NCI-H526 (cell line): ENCODE results near the gene RPTOR.
A peak's percentile ranks its signal among the peaks of the same experiment; 100 is the strongest.

Source experiments
- DNase-seq, 2 experiments: peaks; one replicate each; lab custom pipeline; 2025; lab: John Stamatoyannopoulos, UW

The RPTOR gene

GRCh38 chr17:80848449-80849102 lies 303.9 kb downstream of the RPTOR start:
- DNase-seq: no peak

DNA sequence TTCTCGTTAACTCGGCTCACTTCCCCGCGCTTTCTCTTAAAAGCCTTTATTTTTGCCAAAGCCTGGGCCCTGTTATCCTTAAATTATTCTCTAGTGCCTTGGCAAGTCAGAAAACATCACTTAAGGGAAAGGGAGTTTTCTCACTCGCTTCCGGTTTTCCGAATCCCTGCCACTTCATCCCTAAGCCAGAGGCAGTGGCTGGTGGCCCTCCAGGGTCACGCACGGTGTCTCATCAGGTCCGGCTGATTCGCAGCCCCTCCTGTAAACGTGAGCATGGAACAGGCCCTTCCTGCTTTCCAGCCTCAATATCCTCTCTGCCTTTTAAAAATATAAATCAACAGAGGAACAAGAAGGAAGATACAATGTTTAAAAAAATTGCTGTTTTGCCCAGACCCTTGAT lies 304.5 kb downstream of the RPTOR start:
- DNase-seq: no peak

DNA sequence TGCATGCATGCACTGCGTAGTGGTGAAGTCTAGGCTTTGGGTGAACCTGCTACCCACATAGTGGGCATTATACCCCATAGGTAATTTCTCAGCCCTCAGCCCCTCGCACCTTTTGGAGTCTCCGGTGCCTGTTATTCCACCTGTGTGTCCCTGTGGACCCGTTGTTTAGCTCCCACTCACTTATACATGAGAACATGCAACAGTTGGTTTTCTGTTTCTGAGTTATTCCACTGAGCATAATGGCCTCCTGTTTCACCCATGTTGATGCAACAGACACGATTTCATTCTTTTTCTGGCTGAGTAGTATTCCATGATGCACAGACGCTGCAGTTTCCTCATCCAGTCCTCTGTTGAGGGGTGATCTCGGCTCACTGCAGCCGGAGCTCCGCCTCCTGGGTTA lies 305.5 kb downstream of the RPTOR start:
- DNase-seq: no peak

DNA sequence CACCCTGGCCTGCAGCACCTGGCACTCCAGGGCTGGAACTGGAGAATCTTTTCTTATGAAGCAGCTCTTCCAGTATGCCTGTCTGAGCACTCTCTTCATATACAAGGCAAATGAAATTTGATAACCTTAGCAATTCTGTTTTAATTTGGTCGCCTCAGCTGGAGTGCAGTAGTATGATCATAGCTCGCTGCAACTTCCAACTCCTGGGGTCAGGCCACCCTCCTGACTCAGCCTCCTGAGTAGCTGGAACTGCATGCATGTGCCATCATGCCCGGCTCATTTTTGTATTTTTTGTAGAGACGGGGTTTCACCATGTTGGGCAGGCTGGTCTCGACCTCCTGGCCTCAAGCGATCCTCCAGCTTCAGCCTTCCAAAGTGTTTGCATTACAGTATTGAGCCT lies 306.2 kb downstream of the RPTOR start:
- DNase-seq: no peak

DNA sequence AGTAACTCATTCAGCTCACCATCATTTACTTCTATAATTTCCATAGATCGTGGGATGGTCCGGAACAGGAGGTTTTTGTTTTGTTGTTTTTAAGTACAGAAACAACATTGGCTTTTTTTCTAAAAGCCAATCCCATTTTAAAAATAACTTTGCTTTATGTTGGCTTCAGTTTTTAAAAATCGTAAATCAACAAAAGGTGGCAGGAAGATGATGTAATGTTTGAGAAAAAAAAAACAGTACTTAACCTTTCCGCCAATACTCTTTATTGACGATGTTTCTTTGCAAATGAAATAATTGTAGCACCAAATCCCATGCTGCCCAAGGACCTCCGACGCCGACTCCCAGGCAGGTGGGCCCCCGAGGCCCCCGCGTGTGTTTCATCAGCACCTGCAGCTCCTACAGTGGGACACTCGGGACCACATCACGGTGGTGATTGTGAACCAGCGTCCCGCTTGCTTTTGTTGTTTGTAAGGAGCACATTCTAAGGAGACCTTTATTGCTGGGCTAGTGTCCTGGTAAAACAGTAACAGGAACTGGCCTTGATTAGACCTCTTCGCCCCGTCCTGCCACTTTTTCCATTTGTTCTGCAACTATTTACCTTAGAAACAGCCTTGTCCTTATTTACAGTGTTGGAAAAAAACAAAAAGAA lies 306.8 kb downstream of the RPTOR start:
- no peak for DNase-seq

- DNase-seq: no peak
Measured at GRCh38 chr17:80852476-80853015, 307.9 kb downstream of the RPTOR start.

GRCh38 chr17:80853076-80853475 lies 308.4 kb downstream of the RPTOR start:
- no peak for DNase-seq

DNA sequence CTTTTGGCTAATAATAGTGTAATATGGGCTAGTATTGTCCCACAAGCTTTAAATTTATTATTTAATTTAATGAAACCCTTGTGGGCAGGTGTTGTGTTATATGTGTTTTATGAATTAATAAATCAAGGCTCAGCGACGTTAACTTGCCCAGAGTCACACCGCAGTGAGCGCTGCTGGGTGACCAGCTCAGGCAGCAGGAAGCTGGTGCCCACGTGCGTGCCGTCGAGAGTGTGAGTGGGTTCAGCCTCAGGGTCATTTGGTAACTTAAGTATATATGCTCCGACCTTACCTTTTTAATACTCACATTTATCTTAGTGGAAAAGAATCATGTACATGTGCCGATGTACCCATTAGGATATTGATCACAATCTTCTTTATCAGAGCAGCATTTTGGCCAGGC lies 309.6 kb downstream of the RPTOR start:
- DNase-seq: no peak

DNA sequence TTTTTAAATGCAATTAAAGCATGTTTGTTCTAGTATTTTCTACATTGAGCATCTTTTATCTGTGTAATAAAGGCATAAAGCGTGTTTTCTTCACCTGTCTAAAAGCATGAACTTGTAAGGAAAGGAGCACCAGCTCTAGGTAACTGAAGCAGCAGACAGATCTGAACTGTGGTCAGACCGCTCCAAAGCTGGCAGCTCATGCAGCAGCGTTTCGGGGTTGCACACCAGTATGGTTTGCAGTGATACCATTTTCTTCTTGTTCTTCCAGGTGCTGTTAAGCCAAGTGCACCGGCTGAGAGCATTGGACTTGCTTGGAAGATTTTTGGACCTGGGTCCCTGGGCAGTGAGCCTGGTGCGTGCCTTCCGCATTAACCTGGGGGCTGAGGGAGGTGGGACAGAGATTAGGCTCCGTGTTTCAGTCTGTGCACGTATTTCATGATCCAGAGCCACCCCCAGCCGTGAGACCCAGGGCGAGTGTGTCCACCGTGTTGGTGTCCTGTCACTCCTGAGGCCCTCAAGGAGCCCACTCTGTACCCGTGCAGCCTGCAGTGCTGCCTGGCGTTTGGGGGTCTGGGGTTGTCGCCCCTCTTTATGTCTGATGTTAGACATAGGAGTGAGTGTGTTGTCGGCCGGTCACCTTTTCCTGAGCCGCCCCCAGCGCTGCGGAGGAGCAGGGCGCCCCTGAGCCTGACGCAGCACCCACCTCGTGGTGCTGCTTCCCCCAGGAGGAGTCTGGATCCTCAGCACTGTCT lies 310.7 kb downstream of the RPTOR start:
- no peak for DNase-seq

- no peak for DNase-seq
Measured at GRCh38 chr17:80855948-80856862, 311.6 kb downstream of the RPTOR start.

GRCh38 chr17:80856863-80857755 lies 312.5 kb downstream of the RPTOR start:
- DNase-seq: no peak

DNA sequence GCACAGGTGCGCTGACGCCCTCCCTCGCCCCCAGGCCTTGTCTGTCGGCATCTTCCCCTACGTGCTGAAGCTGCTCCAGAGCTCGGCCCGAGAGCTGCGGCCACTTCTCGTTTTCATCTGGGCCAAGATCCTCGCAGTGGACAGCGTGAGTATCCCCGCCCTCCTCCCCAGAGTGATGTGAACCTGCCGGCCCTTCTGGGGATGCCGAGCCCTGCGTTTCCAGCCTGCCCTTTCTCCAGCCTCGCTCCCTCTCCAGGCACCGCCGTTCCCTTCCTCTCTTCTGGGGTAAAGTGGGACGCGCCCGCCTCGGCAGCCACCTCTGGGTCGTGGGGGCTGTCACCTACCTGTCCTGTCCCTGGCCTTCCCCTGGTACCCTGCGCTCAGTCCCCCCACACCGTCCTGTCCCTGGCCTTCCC lies 313.1 kb downstream of the RPTOR start:
- DNase-seq: no peak

DNA sequence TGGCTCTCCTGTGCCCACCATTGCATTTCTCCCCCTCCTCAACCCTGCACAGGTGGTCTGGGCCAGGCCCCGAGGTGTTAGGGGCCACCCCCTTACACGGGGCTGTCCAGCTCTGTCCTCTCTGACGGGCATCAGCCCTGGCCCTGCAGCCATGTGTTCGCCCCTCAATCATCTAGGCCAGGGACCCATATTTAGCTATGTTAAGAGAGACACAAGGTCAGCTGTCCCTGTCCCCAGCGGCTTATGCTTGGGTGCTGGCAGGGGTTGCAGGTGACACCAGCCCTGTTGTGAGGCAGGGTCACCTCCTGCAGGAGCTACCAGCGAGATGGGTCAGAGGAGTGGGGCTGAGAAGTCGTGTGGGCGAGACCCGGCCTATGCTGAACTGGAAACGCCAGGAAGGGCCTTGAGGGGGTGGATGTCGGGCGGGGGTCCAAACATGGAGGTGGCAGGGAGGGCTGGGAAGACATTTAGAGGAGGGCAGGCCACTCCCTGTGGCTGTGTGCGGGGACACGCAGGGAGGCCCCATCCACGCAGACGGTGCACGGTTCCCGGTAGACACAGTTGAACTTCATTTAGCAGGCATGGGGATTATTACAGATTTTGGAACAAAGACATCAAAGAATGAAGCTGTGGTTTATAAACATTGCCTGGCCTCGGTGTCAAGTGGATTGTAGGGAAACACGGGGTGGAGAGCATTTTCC lies 313.8 kb downstream of the RPTOR start:
- no peak for DNase-seq

DNA sequence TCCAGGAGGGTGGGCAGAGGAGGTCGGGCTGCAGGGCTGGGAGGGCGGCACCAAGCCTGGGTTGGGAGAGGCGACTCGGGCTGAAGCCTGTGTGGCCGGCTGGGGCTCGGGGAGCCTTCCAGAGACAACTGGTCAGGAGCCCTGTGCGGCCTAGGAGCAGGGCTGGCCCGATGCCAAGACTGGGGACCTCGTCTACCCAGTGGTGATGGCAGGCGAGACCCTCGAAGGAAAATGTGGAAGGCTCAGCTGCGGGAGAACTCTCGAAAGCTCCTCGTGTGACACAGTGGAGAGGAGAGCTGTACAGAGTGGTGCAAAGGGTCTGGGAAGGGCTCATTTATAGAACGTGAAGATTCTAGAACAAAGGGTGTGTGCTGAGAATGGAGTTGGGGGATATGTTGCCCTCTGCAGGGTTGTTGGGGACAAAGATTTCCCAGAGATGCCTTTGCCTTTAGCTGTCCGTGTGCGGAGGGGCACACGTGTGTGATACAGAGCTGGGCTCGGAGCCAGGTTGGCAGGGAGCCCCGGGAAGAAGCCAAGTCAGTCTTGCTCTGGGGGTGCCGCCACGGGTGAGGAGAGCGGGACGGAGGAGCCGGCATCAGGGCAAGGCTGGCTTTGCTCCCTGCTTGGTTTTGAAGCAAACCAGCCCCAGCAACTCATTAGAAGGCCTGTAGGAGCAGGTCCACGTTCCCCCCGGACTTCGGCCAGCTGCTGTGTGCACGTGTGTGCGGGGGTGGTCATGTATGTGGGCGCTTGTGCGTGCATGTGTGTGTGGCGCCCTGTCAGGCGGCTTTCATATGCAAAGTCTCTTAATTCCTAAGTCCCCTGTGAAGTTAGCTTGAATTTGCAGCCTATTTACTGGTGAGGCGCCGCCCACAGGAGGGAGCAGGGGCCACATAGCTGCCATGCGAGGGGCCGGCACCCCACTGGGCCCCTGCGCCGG lies 314.6 kb downstream of the RPTOR start:
- no peak for DNase-seq

DNA sequence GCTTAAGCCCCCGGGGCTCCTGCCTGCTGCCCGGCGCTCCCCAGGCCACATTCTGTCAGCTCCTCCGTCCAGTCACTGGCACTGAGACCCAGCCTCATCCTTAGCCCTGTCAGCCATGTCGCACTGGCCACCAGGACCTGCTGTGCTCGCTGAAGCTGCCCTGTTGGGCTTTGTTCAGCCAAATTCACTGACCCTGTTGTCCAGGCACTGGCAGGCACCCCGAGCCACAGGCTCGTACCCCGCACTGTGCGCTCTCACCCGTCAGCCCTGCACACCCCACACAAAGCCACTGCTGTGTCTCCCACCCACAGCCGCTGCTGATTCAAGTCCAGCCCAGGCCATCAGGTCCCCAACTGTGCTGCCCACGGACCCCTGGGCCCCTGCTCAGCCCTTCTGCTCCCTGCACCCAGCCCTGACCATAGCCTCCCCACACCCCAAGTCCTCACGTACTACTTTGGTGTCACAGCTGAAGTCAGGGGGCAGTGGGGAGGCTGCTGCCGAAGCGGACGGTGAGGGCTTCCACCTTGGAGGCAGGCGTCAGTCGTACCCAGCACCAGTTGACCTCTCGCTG lies 315.5 kb downstream of the RPTOR start:
- DNase-seq: no peak

- DNase-seq: no peak
Measured at GRCh38 chr17:80860703-80861417, 316.2 kb downstream of the RPTOR start.

DNA sequence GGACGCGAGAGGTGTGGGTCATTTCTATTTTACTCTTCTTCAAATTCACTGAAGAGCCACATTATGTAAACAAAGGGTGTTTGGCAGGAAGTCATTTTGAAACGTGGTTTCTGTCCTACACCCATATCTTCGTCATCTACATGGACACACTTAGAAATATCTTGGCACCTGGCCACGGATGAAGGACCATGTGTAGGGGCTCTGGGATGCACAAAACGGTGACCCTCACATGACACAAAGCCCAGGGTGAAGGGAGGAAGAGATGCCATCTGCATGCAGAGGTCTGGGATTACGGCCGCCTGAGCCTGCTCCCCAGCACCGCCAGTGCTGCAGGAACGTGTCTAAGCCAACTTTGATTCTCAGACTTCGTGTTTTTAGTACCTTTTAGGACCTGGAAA lies 316.8 kb downstream of the RPTOR start:
- DNase-seq: no peak

- peak; percentile 51 to 85 for DNase-seq
Measured at GRCh38 chr17:80861892-80862291, 317.3 kb downstream of the RPTOR start.
